Activated T-cell treated with anti-CD3 and anti-CD28 coated beads, Interleukin-2, amount 50 U/mL, for 48 hours (primary cell): ENCODE data around the gene LETMD1.
A peak's percentile ranks its signal among the peaks of the same experiment; 100 is the strongest.

ENCODE experiments used
- DNase-seq, 2 experiments: peaks; one replicate each; pipeline ENCODE4 v3.0.0-alpha.2; 2020

LETMD1 gene

GRCh38 chr12:51080136-51080535 lies 32.0 kb downstream of the LETMD1 start:
- DNase-seq: no peak

GRCh38 chr12:51081421-51081820 lies 33.3 kb downstream of the LETMD1 start:
- no peak for DNase-seq

GRCh38 chr12:51082561-51083125 lies 34.5 kb downstream of the LETMD1 start:
- DNase-seq: peak in 1 of 2 experiments; percentile 44

- DNase-seq: peak; percentile 94 to 96
Measured at GRCh38 chr12:51083126-51083833, 35.2 kb downstream of the LETMD1 start, which contains the start of gene CSRNP2. Gene CSRNP2, minus strand, starts transcription at chr12:51083596. Its CDS starts 7,035 bp downstream, at chr12:51076561.

GRCh38 chr12:51085757-51086156 lies 37.6 kb downstream of the LETMD1 start:
- DNase-seq: no peak

- peak in 1 of 2 experiments; percentile 6 for DNase-seq
Measured at GRCh38 chr12:51086933-51087332, 38.8 kb downstream of the LETMD1 start.

- peak; percentile 41 to 56 for DNase-seq
Measured at GRCh38 chr12:51087818-51088217, 39.7 kb downstream of the LETMD1 start.

GRCh38 chr12:51090705-51091229 lies 42.6 kb downstream of the LETMD1 start:
- DNase-seq: no peak

- no peak for DNase-seq
Measured at GRCh38 chr12:51098611-51099010, 50.5 kb downstream of the LETMD1 start.

- peak in 1 of 2 experiments; percentile 32 for DNase-seq
Measured at GRCh38 chr12:51103977-51104376, 55.9 kb downstream of the LETMD1 start.

GRCh38 chr12:51108136-51108535 lies 60.0 kb downstream of the LETMD1 start:
- DNase-seq: no peak
